K562 (cell line): Measurements from ENCODE around the gene ULK3. TPM values are rescaled to one million over a fixed set of nuclear protein-coding genes. Genes with fewer than 3 reads are reported as not detected.

Source experiments
- ATF3 ChIP-seq, 2 experiments: fragments of 450-650 bp in 1 of 2; sonication (generic) in 1 of 2; formaldehyde crosslinking in 1 of 2; IDR thresholded peaks in 1 of 2; conservative IDR thresholded peaks in 1 of 2; 2 replicates each; pipeline versions ENCODE4 v1.6.1 to v1.8.1; 2016 to 2023; ENCODE audit warnings: mild to moderate bottlenecking in 2 of 2, moderate library complexity in 2 of 2, inconsistent platforms in 1 of 2, missing genetic modification reagents in 1 of 2
- EP400 ChIP-seq: fragments of 450-650 bp; IDR thresholded peaks from 2 replicates; pipeline ENCODE4 v1.6.1; 2017; ENCODE audit warnings: antibody characterized with exemption, mild to moderate bottlenecking, moderate library complexity
- FOXP1 ChIP-seq: sonication (generic); formaldehyde crosslinking; IDR thresholded peaks from 2 replicates; pipeline ENCODE4 v1.8.0; 2022; ENCODE audit warnings: mild to moderate bottlenecking, missing genetic modification reagents
- GTF2A2 ChIP-seq: IDR thresholded peaks from 2 replicates; pipeline ENCODE4 v1.6.1; 2016; ENCODE audit warnings: mild to moderate bottlenecking, missing genetic modification characterization, missing compliant biosample characterization
- LCOR ChIP-seq: sonication (generic); formaldehyde crosslinking; IDR thresholded peaks from 2 replicates; pipeline ENCODE4 v1.8.0; 2022; ENCODE audit warnings: mild to moderate bottlenecking, missing genetic modification reagents
- RFX5 ChIP-seq: IDR thresholded peaks from 2 replicates; pipeline ENCODE4 v1.6.1; 2011; ENCODE audit warnings: low read depth, mild to moderate bottlenecking, improper control_type of control experiment, low read length
- SAP30 ChIP-seq: fragments of 200-600 bp; sonication (generic); IDR thresholded peaks from 2 replicates; pipeline ENCODE4 v1.6.1; 2012; ENCODE audit warnings: borderline replicate concordance, low read depth, mild to moderate bottlenecking, moderate library complexity, low read length, control low read depth, inconsistent platforms; ENCODE audit not compliant: insufficient read depth, poor library complexity, severe bottlenecking
- SNIP1 ChIP-seq: fragments of 450-650 bp; IDR thresholded peaks from 2 replicates; pipeline ENCODE4 v1.7.1; 2017; ENCODE audit warnings: low read depth, mild to moderate bottlenecking
- ZNF551 ChIP-seq: fragments of 250-450 bp; sonication (Bioruptor Pico); IDR thresholded peaks from 2 replicates; pipeline ENCODE4 v1.5.0; 2021; ENCODE audit warnings: mild to moderate bottlenecking, moderate library complexity
- ZNF695 ChIP-seq: fragments of 450-650 bp; formaldehyde crosslinking; IDR thresholded peaks from 2 replicates; pipeline ENCODE4 v1.4.0; 2020; ENCODE audit warnings: mild to moderate bottlenecking, moderate library complexity
- ZSCAN32 ChIP-seq: fragments of 450-650 bp; formaldehyde crosslinking; IDR thresholded peaks from 2 replicates; pipeline ENCODE4 v1.4.0; 2020; ENCODE audit warnings: mild to moderate bottlenecking, moderate library complexity
- polyA plus RNA-seq, 8 experiments: library from polyadenylated mRNA; depleted of rRNA in 4 of 8; stranded (reverse) in 5 of 8; unstranded in 3 of 8; fragments of >200 nt; fragmentation: Nextera tagmentation in 2 of 8; fragmentation: Illumina TruSeq in 1 of 8; extraction: Ambion mirVana in 2 of 8; extraction: Trizol in 1 of 8; gene quantifications; 2 replicates each; pipeline versions ENCODE4 v1.2.1 to v1.2.3, GENCODE V29; 2011 to 2014; ENCODE audit warnings: inconsistent platforms in 1 of 8, missing spikeins in 1 of 8
- total RNA-seq, 7 experiments: library from RNA; depleted of rRNA in 6 of 7; stranded (reverse); fragments of >200 nt in 6 of 7; fragmentation: Illumina TruSeq in 2 of 7; extraction: Trizol in 2 of 7; gene quantifications; 2 replicates each; pipeline versions ENCODE4 v1.2.1 to v1.2.3, GENCODE V29; 2011 to 2021; ENCODE audit warnings: low replicate concordance in 1 of 7
- TF ChIP-seq, protein P1 (sequence below): sonication (generic); formaldehyde crosslinking; IDR thresholded peaks from 2 replicates; pipeline ENCODE4 v1.8.1; 2023; ENCODE audit warnings: missing genetic modification reagents, mild to moderate bottlenecking, borderline replicate concordance
- TF ChIP-seq, protein P2 (sequence below): fragments of 200-400 bp; formaldehyde crosslinking; IDR thresholded peaks from 2 replicates; pipeline ENCODE4 v1.6.1; 2017; ENCODE audit warnings: mild to moderate bottlenecking, low read depth, low read length, moderate library complexity

The ULK3 gene
- total and polyA plus RNA-seq, 9 of the 15 experiments (the other 6 are each of a cell fraction or from before 2014, with no cell fraction given) = 0.68 to 68.0 (median 34.9) TPM

GRCh38 chr15:74873036-74873755, 30.2 kb upstream of the ULK3 start, which contains the start of gene SCAMP2 (continued):
- TF ChIP-seq, protein P1, sequence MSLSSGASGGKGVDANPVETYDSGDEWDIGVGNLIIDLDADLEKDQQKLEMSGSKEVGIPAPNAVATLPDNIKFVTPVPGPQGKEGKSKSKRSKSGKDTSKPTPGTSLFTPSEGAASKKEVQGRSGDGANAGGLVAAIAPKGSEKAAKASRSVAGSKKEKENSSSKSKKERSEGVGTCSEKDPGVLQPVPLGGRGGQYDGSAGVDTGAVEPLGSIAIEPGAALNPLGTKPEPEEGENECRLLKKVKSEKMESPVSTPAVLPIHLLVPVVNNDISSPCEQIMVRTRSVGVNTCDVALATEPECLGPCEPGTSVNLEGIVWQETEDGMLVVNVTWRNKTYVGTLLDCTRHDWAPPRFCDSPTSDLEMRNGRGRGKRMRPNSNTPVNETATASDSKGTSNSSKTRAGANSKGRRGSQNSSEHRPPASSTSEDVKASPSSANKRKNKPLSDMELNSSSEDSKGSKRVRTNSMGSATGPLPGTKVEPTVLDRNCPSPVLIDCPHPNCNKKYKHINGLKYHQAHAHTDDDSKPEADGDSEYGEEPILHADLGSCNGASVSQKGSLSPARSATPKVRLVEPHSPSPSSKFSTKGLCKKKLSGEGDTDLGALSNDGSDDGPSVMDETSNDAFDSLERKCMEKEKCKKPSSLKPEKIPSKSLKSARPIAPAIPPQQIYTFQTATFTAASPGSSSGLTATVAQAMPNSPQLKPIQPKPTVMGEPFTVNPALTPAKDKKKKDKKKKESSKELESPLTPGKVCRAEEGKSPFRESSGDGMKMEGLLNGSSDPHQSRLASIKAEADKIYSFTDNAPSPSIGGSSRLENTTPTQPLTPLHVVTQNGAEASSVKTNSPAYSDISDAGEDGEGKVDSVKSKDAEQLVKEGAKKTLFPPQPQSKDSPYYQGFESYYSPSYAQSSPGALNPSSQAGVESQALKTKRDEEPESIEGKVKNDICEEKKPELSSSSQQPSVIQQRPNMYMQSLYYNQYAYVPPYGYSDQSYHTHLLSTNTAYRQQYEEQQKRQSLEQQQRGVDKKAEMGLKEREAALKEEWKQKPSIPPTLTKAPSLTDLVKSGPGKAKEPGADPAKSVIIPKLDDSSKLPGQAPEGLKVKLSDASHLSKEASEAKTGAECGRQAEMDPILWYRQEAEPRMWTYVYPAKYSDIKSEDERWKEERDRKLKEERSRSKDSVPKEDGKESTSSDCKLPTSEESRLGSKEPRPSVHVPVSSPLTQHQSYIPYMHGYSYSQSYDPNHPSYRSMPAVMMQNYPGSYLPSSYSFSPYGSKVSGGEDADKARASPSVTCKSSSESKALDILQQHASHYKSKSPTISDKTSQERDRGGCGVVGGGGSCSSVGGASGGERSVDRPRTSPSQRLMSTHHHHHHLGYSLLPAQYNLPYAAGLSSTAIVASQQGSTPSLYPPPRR = no peak
- no peak for TF ChIP-seq GTF2A2 (tag)
- TF ChIP-seq ZNF695 (CRISPR knock-in tag) = no peak
- TF ChIP-seq SNIP1 = no peak
- TF ChIP-seq ATF3 (IDR thresholded peaks at IDR 0.05) = peak; percentile 69
- TF ChIP-seq ATF3 (CRISPR knock-in tag; conservative IDR thresholded peaks at IDR 0.05) = 0 out of 2 replicates have a peak, but pooled peaks have one; percentile 30
- peak; percentile 71 for TF ChIP-seq SAP30
- 0 out of 2 replicates have a peak, but pooled peaks have one; percentile 13 for TF ChIP-seq FOXP1 (CRISPR knock-in tag)
- TF ChIP-seq LCOR (CRISPR knock-in tag) = peak; percentile 78
- TF ChIP-seq, protein P2, sequence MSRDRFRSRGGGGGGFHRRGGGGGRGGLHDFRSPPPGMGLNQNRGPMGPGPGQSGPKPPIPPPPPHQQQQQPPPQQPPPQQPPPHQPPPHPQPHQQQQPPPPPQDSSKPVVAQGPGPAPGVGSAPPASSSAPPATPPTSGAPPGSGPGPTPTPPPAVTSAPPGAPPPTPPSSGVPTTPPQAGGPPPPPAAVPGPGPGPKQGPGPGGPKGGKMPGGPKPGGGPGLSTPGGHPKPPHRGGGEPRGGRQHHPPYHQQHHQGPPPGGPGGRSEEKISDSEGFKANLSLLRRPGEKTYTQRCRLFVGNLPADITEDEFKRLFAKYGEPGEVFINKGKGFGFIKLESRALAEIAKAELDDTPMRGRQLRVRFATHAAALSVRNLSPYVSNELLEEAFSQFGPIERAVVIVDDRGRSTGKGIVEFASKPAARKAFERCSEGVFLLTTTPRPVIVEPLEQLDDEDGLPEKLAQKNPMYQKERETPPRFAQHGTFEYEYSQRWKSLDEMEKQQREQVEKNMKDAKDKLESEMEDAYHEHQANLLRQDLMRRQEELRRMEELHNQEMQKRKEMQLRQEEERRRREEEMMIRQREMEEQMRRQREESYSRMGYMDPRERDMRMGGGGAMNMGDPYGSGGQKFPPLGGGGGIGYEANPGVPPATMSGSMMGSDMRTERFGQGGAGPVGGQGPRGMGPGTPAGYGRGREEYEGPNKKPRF = no peak
- TF ChIP-seq EP400 = peak; percentile 98
- TF ChIP-seq ZNF551 (CRISPR knock-in tag) = no peak
- no peak for TF ChIP-seq RFX5
- no peak for TF ChIP-seq ZSCAN32 (CRISPR knock-in tag)
